ENCODE results near the gene HDAC9.

HDAC9 gene

DNA sequence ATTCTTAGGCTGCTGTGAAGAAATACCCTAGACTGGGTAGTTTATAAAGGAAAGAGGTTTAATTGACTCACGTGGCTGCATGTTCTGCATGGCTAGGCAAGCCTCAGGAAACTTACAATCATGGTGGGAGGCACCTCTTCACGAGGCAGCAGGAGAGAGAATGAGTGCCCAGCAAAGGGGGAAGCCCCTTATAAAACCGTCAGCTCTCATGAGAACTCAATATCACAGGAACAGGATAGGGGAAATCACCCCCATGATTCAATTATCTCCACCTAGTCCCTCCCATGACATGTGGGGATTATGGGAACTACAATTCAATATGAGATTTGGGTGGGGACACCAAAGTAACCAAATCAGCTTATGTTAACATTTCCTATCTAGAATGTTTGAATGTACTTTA lies 362.7 kb downstream of the HDAC9 start:
- DNase-seq, result no peak

DNA sequence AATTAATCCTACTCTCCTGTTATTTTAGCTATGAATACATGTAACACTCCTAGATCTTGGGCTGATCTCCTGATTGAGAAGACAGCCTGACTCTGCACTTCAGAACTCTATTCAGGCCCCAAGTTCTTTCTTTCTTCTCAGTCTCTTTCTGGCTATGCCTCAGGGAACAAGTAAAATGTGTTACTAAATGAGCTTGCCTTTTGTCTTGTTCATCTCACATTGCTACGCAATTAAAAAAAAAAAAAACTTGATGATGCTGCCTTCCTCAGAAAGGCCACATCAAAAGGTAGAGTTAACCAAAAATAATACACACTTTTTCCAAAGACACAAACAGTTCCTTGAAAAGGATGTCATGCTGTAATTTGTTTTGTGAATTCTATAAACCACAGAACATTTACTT lies 363.8 kb downstream of the HDAC9 start:
- no peak for DNase-seq

DNA sequence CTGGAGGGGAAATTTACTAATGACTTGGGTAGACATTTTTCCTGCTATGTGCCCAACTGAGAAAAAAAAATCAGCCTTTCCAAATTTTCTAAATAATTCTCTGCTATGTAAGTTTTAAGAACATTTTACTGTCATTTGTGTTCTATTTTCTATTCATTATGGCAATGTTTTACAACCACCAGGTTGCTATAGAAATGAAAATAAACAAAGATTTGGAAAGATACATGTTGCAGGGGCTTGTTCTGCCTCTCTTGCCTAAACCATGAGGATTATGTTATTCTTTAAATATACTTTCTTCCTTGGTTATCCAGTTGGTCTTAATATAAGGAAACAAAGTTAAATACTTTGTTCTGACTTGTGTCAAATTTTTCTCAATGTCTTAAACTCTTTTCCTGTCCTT lies 364.7 kb downstream of the HDAC9 start:
- no peak for DNase-seq

DNA sequence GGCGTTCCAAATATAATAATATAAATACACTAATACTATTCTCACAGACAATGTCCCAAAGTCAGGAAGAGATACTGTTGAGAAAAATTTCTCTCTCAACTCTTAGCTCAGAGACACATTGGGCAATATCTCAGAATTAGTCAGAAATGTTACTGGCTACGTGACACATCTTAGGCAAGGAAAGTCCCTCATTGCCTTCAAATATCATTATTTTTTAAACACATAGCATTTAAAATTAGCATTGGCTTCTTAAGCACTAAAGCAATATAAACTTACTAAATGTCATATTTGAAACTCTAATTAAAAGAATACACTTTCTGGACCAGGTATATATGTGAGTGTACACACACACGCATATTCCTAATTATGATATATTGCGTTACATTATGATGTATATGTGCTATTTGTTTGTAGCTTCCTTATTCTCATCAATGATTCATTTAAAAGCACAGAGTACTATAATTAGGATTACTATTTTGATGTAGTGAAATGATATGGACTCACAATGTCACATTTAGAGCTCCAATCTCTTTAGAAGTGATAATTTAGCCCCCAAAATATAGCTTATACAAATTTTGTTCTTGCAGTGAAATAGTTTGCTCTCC lies 366.1 kb downstream of the HDAC9 start:
- DNase-seq, result no peak

DNA sequence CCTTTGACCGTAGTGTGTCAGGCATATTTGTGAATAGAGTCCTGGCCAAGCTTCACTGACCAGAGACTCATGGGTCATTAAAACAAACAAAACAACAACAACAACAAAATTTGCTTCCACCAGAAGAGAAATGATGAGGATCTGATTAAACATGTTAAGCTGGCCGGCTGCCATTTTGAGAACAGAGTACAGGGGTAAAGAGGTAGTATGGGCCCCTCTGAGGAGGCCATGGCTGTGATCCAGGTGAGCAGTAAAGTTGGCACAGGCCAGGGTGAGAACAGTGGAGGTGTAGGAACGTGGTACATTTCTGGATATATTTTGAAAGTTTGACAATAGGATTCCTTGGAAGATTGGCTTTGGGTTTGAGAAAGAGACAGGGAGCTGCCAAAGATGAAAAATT lies 369.4 kb downstream of the HDAC9 start:
- no peak for DNase-seq

DNA sequence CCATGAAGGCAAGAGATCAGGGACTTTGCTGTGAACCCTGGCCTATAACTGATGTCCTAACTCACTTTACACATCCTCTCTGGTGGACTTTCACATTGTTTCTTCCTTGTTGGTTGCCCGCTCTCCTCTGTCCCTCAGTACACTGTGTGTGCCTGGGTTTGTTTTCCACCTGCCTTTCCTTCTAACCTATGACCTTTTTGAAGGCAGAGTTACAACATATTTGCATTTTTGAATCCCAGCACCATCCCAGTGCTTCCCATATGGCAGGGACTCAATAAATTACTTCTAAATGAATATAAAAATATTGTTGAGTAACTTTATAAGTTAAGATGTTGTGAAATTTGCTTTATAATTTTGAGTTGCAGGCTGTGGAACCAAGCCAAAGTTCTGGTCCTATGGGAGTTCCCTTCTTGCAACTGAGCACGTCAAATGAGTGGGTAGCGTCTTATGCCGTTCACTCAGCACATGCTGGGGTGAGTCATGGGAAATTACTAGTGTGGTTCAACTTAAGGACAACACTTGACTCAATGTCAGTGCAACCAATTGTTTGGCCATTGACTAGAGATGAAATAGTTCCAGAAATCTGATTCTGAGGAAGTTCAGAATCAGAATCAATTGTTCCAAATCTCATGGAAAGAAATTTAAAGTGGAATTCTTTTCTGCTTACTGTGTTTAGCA lies 370.9 kb downstream of the HDAC9 start:
- no peak for DNase-seq

DNA sequence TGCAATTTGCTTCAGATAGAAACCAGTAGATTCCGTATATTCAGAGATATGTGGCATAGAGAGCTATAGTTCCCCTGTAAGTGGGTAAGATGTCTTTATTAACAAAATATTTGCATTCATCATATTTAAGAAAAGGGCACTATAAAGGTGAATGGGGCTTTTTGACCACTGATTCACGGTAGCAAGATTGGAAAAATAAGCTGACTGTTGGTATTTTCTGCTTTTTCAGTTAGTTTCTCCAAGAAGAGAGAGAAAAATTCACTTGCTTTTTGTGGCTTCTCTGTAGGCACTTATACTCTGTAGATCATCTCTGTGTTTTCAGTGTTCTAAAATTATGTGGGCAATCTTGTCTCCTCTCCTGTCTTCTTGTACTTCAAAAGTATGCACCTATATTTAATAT lies 376.8 kb downstream of the HDAC9 start:
- DNase-seq, result no peak

DNA sequence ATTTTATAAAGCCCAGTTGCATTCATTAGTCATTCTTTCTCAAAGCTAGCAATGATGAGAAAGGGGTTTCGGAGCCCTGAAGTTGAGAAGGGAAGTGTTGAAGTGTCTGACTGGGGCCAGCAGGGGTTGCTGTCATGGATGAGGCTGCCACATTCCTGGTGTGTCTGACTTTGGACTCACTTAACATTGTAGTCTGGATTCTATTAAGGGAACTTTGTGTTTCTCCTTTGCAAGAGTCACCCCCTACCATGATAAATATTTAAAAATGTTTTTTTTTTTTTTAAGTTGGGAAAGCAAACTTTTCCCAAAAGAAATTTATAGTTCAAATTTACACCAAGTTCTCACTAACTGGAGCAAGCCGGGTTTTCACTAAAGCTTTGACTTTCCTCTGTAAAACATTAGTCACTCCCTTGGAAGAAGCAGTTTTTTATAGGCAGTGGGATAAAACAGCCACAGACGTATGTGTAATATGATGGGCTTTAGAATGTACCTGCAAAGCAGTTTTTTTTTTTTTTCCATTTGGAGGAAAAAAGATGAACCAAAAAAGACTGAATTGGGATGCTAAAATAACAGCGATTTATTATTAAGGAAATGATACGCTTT lies 378.3 kb downstream of the HDAC9 start:
- no peak for DNase-seq

DNA sequence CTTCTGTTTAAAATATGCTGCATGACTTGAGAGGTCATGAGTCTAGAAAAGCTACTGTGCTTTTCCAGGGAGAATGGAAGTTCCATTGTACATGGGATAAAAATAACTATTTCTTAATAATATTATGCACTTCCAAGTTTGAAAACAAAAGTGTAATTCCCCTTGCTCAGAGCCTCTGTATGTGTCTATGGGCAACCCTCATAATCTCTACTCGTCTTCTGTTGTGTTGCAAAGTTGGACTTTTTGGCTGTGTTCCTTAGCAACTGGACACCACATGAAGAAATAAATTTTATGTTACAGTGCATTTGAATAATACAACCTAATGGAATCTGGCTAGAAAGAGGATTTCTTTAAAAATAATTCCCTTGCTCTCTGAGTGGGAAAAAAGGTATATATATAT lies 379.3 kb downstream of the HDAC9 start:
- DNase-seq, result no peak

DNA sequence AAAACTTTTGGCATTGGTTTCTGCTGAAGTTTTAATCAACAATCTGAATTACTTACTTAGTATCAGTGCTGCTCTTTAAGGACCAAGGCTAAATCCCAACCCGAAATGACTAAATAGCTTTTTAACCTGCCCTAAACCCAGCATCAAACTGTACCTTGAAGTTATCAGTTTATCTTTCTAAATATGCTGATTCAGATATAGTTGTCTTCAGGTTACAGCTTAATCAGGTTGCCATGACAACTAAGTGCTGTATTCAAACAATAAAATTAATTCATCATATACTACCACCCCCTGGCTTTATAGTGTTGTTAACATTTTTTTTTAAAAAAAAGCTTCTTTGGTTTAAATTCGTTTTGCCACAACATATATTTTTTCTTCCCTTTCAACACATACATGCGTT lies 382.3 kb downstream of the HDAC9 start:
- no peak for DNase-seq

DNA sequence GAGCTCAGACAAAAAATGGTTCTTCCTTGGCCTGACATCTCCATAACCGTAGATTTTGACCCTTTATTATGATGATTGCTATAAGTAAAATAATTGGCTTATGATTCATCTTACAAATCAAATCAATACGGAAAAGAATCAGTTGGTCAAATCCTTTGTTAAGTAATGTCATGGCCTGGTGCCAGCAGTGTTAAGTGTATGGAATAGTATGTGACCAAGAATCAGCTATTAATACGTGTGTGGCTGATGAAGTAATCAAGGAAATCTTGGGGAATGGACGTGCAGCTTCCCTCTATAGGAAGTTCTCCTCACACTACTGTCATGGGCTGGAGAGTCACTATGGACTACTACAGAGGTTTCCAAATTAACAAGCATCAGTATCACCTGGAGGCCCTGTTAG lies 391.3 kb downstream of the HDAC9 start:
- no peak for DNase-seq

DNA sequence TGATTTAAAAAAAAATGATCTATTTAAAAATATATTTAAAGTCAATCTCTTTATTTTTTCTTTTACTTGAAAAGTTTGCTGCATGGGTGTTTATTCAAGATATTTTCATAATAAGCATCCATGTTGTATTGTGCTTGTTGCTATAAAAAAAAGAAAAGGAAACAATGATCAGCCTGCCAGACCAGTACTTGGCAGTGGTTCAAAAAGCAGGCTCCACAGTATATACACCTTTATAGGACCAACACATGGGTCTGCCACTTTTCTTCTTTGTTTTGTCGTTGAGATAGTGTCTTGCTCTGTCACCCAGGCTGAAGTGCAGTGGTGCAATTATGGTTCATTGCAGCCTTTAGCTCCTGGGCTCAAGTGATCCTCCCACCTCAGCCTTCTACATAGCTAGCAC lies 393.9 kb downstream of the HDAC9 start:
- no peak for DNase-seq

DNA sequence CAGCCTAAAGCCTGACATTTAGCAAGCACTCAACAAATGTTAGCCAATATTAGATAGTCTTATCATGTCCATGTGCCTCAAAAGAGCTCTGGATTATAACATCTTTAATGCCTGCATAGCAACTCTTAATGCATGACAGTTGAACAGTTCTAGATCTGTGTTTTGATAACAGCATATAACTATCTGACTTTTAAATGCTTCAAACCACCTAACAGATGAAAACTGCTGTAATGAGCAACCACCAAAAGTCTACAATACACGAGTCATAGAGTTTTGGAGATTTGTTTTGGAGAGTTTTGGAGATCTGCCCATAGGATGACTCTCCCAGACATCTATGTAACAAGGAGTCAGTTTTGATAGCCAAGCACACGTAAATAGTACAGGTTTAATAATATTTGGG lies 394.6 kb downstream of the HDAC9 start:
- no peak for DNase-seq

DNA sequence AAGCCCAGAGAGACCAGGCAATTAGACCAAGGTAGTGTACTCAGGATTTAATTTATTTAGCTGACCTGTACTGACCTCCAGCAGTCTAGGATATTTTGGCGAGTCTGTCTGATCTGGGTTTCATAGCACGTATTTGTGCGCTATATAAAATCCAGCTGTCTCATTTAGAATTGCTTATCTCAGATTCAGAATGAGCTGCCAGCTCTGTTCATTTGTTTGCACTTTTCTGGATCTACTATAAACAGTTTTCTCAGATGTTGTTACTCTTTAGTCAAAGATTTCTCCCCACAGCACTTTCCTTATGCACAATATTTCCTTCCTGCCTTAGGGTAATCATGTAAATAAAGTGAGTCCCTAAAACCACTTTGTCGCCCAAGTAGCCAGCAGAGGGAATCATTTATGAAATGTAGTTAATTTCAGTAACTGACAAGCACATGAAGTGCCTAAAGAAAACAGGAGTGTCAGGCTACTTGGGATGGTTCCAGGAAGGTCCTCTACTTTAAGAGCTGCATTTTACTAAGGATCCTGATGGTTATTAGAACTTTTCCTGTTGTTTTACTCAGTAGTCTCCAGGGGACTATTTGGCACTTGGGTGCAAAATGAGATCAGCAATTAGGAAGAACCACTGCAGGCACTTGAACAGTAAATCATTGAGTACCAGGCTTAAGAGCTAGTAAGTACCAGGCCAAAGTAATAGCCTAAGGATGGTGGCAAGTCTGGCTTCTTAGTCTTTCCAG lies 395.5 kb downstream of the HDAC9 start:
- no peak for DNase-seq

DNA sequence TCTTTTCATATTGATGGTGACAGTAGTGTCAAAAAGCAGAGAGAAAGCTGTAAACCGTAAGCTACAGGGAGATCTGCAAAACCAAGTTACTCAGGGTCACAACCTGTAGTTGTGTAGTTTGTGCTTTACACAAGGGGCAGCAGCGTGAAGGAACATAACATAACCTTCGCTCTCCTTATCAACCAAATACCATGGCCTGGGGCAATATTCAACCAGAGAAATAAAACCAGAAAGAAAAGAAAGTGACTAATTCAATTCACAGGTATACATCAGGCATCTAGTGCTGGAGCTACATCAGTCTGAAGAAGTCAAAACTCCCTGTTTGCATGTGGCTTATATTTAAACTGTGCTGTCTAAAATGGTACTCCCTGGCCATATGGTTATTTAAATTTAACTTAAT lies 397.6 kb downstream of the HDAC9 start:
- DNase-seq, result no peak

DNA sequence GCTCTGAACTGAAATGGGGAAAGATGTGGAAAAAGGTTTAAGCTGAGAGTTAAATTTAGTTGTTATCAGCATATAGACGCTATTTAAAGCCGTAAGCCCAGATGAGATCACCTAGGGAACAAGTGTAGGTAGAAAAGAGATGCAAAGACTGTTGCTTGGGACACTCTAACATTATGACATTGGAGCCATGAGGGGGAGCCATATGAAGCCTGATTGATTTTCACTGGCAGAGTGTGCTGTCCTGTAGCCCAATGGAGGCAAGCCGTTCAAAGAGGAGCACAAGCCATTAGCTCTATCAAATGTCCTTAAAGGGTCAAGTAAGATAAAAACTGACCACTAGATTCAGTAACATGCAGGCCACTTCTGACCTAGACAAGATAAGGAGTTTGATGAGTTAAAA lies 398.6 kb downstream of the HDAC9 start:
- DNase-seq, result no peak

DNA sequence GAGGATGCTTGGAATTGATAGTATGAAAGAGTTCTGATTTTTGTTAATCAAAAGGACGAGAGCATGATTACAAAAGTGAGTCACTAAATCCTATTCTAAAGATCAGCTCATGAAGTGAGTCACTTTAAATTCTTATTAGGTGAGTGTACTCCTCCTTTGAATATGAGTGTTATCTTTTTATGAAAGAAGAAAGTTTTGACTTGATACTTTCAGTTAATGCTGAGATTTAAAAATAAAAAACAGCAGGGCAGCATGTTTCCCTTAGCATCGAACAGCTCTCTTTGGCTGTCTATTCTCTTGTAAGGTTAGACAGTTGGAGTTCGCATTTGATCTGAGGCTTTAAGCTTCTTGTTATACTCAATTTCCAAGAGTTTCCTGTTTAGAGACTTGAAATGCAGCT lies 399.9 kb downstream of the HDAC9 start:
- no peak for DNase-seq

DNA sequence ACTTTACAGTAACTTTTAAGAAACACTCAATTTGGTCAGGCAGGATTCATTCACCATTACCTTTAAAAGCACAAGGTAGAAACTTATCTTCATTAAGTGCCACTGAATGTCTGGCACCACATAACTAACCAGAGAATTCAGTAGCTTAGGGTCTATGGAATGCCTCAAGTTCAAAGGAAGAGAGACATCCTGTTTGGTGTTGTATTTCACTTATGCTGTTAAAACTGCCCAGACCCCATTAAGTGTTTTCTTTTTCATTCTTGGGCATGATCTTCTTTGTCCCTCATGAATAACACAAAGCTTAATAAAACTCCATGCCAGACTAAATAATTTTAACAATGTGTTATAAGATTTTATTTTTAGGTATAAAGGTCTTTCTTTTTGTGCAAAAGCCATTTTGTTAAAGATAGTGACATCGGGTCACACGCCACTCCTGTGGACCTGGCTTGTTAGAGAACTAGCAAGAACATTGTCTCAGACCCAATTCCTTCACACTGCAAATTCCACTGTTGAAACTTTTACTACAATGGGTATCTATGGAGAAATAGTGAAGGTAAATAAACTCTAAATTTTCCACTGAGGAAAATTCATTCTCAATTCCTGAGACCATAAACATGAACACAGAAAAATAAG lies 400.9 kb downstream of the HDAC9 start:
- no peak for DNase-seq

DNA sequence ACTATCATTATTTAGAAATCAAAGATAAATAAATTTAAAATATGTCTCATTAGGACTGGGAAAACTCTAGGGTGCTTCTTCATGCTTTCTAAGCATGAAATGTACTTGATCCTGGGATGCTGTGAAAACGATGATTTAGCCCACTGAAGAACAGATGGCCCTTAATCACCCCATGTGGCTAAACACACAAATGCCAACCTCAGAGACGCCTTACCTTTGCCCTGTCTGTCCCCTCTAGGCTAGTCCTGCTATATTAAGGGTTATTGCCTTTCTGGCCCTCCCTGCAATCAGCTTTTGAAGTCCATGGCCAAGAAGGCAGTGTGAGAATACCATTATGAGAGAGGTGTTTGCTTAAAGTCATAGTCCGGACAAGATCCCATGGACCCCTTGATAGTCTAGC lies 404.7 kb downstream of the HDAC9 start:
- DNase-seq, result no peak

DNA sequence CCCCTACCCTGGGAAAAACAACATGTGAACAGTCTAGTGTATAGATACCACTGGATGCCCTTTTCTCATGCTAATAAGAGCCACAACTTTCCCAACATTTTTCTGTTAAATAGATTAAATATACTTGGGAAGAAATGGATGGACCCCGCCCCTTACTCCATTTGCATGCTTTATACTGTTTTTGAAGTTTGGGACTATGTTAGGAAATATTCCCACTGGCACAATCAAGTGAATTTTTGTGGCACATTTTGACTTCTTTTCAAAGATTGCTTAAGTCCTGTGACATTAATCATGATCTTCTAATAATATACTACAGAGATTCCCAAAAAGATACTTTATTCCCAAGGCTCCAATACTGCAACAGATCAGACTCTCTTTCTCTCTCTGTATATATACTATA lies 405.3 kb downstream of the HDAC9 start:
- DNase-seq, result no peak

DNA sequence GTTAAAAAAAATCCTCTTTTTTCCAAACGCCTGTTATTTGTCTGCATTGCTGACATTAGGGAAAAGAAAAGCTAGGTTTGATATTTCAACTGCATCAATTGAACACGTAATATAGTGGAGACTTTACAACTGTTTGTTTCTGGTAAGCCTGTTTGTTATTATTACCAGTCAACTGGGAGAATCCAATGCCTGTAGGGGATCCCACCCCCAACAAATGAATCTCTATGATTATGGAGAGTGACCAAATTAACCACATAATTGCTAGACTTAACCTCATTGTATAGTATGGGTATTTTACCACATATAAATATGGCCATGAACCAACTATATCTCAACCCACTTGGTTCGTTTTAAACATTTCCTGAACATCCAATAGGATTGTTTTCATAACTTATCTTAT lies 405.8 kb downstream of the HDAC9 start:
- no peak for DNase-seq

DNA sequence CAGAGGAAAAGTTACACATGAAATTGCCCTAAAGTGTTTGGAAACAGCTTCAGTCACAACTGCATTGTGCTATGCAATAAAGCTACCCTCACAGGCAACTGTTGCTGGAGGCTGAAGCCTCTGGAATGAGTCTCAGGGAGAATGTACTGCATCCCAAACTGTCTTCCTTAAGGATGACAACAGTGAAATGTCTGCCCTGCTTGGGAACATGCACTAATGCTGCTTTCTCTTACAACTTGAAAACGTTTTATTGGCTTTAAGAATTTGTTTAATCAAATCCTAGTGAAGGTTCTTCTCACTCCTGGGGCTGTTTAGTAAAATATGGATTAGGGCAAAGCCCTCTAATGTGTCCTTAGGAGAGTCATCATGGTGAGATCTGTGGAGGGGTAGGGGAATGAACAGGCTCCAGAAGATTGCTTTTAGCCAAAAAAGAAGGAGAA lies 406.5 kb downstream of the HDAC9 start:
- DNase-seq, result no peak

DNA sequence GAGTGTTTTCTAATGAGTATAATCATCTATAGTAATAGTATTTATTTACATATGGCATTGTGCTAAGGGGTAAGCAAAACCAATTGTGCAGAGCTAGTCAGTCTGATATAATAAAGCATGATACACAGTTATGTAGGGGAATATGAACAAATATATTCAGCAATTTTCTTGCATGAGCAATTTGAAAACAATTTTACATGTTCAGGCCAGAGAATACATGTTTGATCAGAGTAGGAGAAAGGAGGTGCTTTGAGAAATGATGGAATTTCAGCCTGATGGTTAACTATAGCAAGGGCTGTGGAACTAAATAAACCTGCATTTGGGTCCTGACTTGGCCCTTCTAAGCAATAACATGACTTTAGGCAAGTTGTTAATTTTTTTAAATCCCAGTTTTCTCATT lies 407.3 kb downstream of the HDAC9 start:
- no peak for DNase-seq

DNA sequence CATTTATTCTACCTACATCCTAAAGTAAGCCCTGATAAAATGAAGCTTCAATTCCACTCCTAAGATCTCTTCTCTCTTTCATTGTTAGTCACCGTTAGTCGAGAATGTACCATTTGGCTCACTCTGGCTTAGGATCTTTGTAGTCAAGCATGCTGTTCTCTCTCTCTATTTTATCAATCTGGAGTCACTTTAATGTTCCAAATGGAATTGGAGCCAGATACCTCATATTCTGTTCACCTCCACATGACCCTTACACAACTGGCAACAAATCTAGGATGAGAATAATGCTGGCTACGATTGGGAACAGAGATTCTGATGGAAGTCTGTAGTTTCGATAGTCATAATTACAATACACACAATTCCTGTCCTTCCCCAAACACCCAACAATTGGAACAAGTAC lies 408.1 kb downstream of the HDAC9 start:
- DNase-seq, result no peak
